Astrocyte (in vitro differentiated cells and primary cell): ENCODE data around the gene STC2. TPM values are rescaled to one million over a fixed set of nuclear protein-coding genes. Genes with fewer than 3 reads are reported as not detected.

Source experiments
- DNase-seq: peaks from one replicate; pipeline ENCODE4 v3.0.0-alpha.2; 2010; ENCODE audit warnings: low read depth
- FAIRE-seq: peaks from 2 replicates; lab custom pipeline; 2011; peaks lifted over from hg19 to GRCh38; lab: Jason Lieb, UNC
- H2AFZ ChIP-seq: 2 replicates; pipeline ENCODE4 v1.6.0; 2012; ENCODE audit warnings: low read depth, low read length, inconsistent platforms
- H3K27ac ChIP-seq: 2 replicates; pipeline ENCODE4 v1.5.1; 2011; ENCODE audit warnings: low read depth, low read length, inconsistent platforms
- H3K27me3 ChIP-seq: 2 replicates; pipeline ENCODE4 v1.6.0; 2011; ENCODE audit warnings: low read length, inconsistent platforms; ENCODE audit not compliant: insufficient read depth
- H3K36me3 ChIP-seq: 2 replicates; pipeline ENCODE4 v1.5.1; 2011; ENCODE audit warnings: low read length, inconsistent platforms; ENCODE audit not compliant: insufficient read depth
- H3K4me1 ChIP-seq: 2 replicates; pipeline ENCODE4 v1.5.1; 2011; ENCODE audit warnings: low read length, inconsistent platforms; ENCODE audit not compliant: insufficient read depth
- H3K4me2 ChIP-seq: 2 replicates; pipeline ENCODE4 v1.6.0; 2012; ENCODE audit warnings: low read length, inconsistent platforms
- H3K4me3 ChIP-seq: 2 replicates; pipeline ENCODE4 v1.5.1; 2011; ENCODE audit warnings: low read depth, mild to moderate bottlenecking, low read length, inconsistent platforms; ENCODE audit not compliant: insufficient read depth
- H3K79me2 ChIP-seq: 2 replicates; pipeline ENCODE4 v1.6.0; 2012; ENCODE audit warnings: mild to moderate bottlenecking, low read length, inconsistent platforms; ENCODE audit not compliant: insufficient read depth
- H3K9ac ChIP-seq: 2 replicates; pipeline ENCODE4 v1.6.0; 2012; ENCODE audit warnings: mild to moderate bottlenecking, low read length, inconsistent platforms
- H3K9me3 ChIP-seq: 2 replicates; pipeline ENCODE4 v1.5.1; 2012; ENCODE audit warnings: low read depth, mild to moderate bottlenecking, low read length, inconsistent platforms; ENCODE audit not compliant: insufficient read depth
- H4K20me1 ChIP-seq: 2 replicates; pipeline ENCODE4 v1.6.0; 2012; ENCODE audit warnings: low read length, inconsistent platforms; ENCODE audit not compliant: insufficient read depth
- H3K27ac Mint-ChIP-seq: one replicate; pipeline ENCODE4 v1.8.0; 2021; ENCODE audit warnings: mild to moderate bottlenecking, mixed read lengths; ENCODE audit not compliant: unreplicated experiment
- H3K27me3 Mint-ChIP-seq: one replicate; pipeline ENCODE4 v1.8.0; 2021; ENCODE audit warnings: low read depth, mixed read lengths; ENCODE audit not compliant: unreplicated experiment
- H3K36me3 Mint-ChIP-seq: one replicate; pipeline ENCODE4 v1.8.0; 2021; ENCODE audit warnings: low read depth, mixed read lengths; ENCODE audit not compliant: unreplicated experiment
- H3K4me1 Mint-ChIP-seq: one replicate; pipeline ENCODE4 v1.8.0; 2021; ENCODE audit warnings: low read depth, mixed read lengths; ENCODE audit not compliant: unreplicated experiment
- H3K4me3 Mint-ChIP-seq: one replicate; pipeline ENCODE4 v1.8.0; 2021; ENCODE audit warnings: mild to moderate bottlenecking, moderate library complexity, mixed read lengths; ENCODE audit not compliant: unreplicated experiment
- H3K9me3 Mint-ChIP-seq: one replicate; pipeline ENCODE4 v1.8.0; 2021; ENCODE audit warnings: mild to moderate bottlenecking, mixed read lengths; ENCODE audit not compliant: unreplicated experiment
- EZH2 ChIP-seq: IDR thresholded peaks from 2 replicates; pipeline ENCODE4 v1.6.1; 2012; ENCODE audit warnings: mild to moderate bottlenecking, low read length, inconsistent platforms; ENCODE audit not compliant: insufficient read depth
- total RNA-seq: library from RNA; stranded (reverse); gene quantifications from 2 replicates; pipeline ENCODE4 v1.2.1, GENCODE V29; 2021
- TF ChIP-seq, protein P1 (sequence below): IDR thresholded peaks from 2 replicates; pipeline ENCODE4 v1.5.1; 2011; ENCODE audit warnings: low read depth, mild to moderate bottlenecking, inconsistent platforms, low read length, moderate library complexity; ENCODE audit not compliant: insufficient read depth

The STC2 gene
- total RNA-seq, 1 donor from 2014 or later = 206 TPM

DNA sequence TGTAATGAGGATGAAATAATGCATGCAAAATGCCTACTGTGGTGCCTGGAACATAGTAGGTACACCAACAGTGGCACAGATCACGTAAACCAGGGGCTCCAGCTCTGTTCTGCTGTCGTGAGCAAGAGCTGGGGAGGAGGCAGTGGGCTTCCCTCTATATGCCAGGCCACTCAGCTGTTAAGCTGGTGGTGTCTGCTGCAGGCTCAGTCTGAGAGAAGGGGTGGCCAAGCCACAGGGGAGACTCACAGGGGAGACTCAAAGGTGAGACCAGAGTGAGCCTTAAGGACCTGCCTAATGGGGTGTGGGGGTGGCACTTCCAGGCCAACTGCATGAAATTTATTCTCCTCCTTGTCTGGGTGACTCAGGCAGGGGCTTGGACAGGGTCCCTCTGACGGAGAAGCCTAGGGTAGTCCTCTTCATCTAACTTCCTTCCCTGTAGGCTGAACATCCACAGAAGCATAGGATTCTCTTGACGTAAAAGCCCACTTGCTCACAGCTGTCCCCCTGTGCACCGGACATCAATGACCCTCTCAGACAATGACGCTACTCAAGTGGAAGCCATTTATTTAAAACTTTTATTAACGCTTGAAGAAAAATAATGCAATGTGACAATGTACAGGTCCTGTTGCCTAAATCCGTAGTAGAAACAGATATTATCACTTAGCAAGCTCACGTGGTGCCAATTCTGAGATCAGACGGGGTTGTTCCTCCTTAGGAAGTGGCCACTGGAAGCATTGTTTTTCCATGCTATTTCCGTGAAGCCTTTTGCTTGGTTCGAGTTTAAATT is 13.9 kb downstream of the STC2 start:
- peaks cover 35% of the 10 kb centered on the region for H3K4me1 ChIP-seq
- no peak overlapping the region for H3K4me2 ChIP-seq
- H3K27me3 ChIP-seq = no peaks in the 10 kb centered on the region
- Mint-ChIP-seq H3K4me3 (no peak overlapping the region), H3K4me1 (peaks cover 34% of the 10 kb centered on the region), H3K36me3 (peaks cover 37% of the 10 kb centered on the region), H3K27ac (no peak overlapping the region), H3K9me3 (no peaks in the 10 kb centered on the region), H3K27me3 (peaks cover 8% of the 10 kb centered on the region)
- H3K36me3 ChIP-seq = peaks cover 25% of the 10 kb centered on the region
- FAIRE-seq = peak; percentile 17
- TF ChIP-seq EZH2 = no peak
- TF ChIP-seq, protein P1, sequence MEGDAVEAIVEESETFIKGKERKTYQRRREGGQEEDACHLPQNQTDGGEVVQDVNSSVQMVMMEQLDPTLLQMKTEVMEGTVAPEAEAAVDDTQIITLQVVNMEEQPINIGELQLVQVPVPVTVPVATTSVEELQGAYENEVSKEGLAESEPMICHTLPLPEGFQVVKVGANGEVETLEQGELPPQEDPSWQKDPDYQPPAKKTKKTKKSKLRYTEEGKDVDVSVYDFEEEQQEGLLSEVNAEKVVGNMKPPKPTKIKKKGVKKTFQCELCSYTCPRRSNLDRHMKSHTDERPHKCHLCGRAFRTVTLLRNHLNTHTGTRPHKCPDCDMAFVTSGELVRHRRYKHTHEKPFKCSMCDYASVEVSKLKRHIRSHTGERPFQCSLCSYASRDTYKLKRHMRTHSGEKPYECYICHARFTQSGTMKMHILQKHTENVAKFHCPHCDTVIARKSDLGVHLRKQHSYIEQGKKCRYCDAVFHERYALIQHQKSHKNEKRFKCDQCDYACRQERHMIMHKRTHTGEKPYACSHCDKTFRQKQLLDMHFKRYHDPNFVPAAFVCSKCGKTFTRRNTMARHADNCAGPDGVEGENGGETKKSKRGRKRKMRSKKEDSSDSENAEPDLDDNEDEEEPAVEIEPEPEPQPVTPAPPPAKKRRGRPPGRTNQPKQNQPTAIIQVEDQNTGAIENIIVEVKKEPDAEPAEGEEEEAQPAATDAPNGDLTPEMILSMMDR = no peak
- H2AFZ ChIP-seq = no peak overlapping the region
- H3K27ac ChIP-seq = no peak overlapping the region
- no peak for DNase-seq
- H3K4me3 ChIP-seq = no peak overlapping the region
- no peaks in the 10 kb centered on the region for H3K9me3 ChIP-seq
- no peak overlapping the region for H3K9ac ChIP-seq
- no peaks in the 10 kb centered on the region for H3K79me2 ChIP-seq
- peaks cover 8% of the 10 kb centered on the region for H4K20me1 ChIP-seq

DNA sequence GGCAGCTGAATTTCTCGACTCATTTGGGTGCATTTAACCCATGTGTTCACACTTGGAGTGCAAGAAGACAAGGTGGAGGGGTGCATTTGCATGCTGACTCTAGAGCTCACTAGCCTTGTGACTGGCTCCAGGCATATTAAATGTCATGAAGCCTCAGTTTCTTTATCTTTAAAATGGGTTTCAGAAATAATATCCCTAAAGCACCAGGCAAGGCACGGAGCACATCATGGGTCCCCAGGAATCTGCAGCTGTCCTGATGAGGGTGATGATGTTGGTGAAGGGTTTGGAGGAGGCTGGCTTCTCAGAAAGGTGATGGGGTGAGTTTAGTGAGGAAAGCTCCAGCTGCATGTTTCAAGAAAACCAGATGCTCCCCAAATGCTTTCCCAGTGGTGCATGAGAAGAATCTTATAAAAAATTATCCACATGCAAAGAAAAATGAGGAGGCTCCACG is 14.8 kb downstream of the STC2 start:
- H3K79me2 ChIP-seq = no peaks in the 10 kb centered on the region
- Mint-ChIP-seq H3K27me3 (peaks cover 8% of the 10 kb centered on the region), H3K27ac (no peak overlapping the region), H3K4me3 (no peak overlapping the region), H3K9me3 (peaks cover 6% of the 10 kb centered on the region), H3K36me3 (peaks cover 31% of the 10 kb centered on the region), H3K4me1 (peaks cover 27% of the 10 kb centered on the region)
- no peak overlapping the region for H2AFZ ChIP-seq
- no peak overlapping the region for H3K27ac ChIP-seq
- no peak overlapping the region for H3K4me3 ChIP-seq
- peaks cover 15% of the 10 kb centered on the region for H3K36me3 ChIP-seq
- H4K20me1 ChIP-seq = peaks cover 2% of the 10 kb centered on the region
- H3K9me3 ChIP-seq = no peaks in the 10 kb centered on the region
- no peak overlapping the region for H3K4me2 ChIP-seq
- DNase-seq (no peak), FAIRE-seq (no peak)
- no peaks in the 10 kb centered on the region for H3K27me3 ChIP-seq
- TF ChIP-seq, protein P1 = no peak
- no peak for TF ChIP-seq EZH2
- H3K4me1 ChIP-seq = peaks cover 31% of the 10 kb centered on the region
- H3K9ac ChIP-seq = no peak overlapping the region

DNA sequence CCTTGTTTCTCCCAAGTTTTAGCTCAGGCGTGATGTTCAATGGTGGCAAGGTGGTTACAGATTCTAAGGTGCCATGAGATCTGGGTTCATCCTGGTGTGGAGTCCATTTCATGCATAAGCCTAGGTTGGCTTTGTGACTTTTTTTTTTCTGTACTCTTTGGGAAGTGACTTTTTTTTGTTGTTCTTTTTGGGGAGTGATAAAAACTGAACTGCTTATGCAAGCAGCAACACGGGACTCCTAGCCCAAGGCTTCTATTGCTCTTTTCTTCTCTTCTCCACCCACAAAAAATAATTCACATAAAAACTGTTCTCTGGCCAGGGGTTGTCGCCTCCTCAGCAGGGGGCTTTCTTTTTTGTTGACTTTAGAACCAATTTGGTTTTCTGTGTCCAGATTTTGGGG is 15.4 kb downstream of the STC2 start:
- Mint-ChIP-seq H3K4me3 (no peak overlapping the region), H3K9me3 (peaks cover 8% of the 10 kb centered on the region), H3K27me3 (peaks cover 8% of the 10 kb centered on the region), H3K36me3 (peaks cover 26% of the 10 kb centered on the region), H3K4me1 (peaks cover 27% of the 10 kb centered on the region), H3K27ac (no peak overlapping the region)
- TF ChIP-seq EZH2 = no peak
- TF ChIP-seq, protein P1 = no peak
- Histone ChIP-seq H3K36me3 (peaks cover 11% of the 10 kb centered on the region), H3K79me2 (no peaks in the 10 kb centered on the region), H4K20me1 (no peaks in the 10 kb centered on the region), H3K4me2 (no peak overlapping the region), H3K4me3 (no peak overlapping the region), H3K9ac (no peak overlapping the region), H3K9me3 (peaks cover 3% of the 10 kb centered on the region), H3K27me3 (no peaks in the 10 kb centered on the region), H2AFZ (no peak overlapping the region), H3K4me1 (peaks cover 31% of the 10 kb centered on the region), H3K27ac (no peak overlapping the region)
- FAIRE-seq = no peak
- DNase-seq = no peak
